ENCODE results near the gene CDH5.
"Not testable (repeated sequence)": the region's sequence is repeated elsewhere in the genome, so short reads cannot be mapped to it uniquely, and the experiment has no call there.

The CDH5 gene

DNA sequence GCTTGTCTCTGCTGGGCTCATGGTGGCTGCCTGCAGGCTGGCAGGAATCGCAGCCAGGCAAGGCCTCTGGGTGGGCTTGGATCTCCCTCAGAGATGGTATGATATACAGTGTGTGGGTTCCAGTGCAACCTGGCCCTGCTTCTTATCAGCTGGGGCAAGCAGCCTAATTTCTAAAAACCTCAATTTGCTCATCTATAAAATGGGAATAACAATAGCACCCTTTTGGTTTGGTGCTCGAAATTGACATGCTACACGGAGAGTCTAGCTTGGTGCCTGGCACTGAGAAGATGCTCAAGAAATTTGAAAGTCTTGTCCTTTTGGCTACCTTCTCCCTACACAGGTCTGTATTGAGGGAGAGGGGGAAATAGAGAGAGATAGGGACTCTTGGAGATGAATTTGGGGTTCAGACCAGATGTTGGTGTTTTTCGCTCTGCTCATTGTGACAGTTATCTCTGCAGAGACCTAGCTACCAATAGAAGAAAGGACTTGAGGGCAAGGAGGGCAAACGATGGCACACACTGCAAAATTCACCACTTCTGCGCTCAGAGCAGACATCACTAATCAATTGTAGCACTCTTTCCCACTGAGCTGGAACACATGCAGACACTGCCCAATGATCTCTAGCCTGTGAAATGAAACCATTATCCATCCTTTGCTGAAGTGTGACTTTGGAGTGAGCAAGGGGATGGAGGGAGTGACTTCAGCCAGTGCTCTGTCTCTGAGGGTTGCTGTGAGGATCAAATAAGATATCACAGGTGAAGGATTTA lies 76.2 kb downstream of the CDH5 start:
- DNase-seq (ENCODE audit: low read depth in 2 of 2) = no peak
- H3K4me3 ChIP-seq (replicated peaks in 1 of 2; ENCODE audit: low read depth in 2 of 2, low read length in 2 of 2) = no peak overlapping the region
- TF ChIP-seq, protein P1, sequence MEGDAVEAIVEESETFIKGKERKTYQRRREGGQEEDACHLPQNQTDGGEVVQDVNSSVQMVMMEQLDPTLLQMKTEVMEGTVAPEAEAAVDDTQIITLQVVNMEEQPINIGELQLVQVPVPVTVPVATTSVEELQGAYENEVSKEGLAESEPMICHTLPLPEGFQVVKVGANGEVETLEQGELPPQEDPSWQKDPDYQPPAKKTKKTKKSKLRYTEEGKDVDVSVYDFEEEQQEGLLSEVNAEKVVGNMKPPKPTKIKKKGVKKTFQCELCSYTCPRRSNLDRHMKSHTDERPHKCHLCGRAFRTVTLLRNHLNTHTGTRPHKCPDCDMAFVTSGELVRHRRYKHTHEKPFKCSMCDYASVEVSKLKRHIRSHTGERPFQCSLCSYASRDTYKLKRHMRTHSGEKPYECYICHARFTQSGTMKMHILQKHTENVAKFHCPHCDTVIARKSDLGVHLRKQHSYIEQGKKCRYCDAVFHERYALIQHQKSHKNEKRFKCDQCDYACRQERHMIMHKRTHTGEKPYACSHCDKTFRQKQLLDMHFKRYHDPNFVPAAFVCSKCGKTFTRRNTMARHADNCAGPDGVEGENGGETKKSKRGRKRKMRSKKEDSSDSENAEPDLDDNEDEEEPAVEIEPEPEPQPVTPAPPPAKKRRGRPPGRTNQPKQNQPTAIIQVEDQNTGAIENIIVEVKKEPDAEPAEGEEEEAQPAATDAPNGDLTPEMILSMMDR (IDR thresholded peaks at IDR 0.05; ENCODE audit: low read depth, low read length) = no peak

DNA sequence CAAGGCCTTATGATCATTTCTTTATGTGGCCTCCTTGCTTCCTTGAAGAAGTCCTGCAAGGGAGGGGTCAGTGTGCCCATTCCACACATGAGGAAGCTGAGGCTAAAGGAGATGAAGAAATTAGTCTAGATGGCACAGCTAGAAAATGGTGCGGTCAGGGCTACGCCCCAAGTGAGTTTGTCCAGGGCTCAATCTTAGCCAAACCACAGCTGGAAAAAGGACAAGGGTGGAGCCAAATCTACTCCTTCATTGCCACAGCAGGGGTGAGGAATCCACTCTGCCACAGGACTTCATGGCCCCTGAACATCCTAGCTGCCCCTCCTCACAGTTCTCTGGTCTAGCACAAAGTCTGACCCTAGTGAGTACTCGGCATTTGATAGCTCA lies 76.8 kb downstream of the CDH5 start:
- no peak overlapping the region for H3K4me3 ChIP-seq (replicated peaks in 1 of 2; ENCODE audit: low read depth in 2 of 2, low read length in 2 of 2)
- TF ChIP-seq, protein P1 (IDR thresholded peaks at IDR 0.05; ENCODE audit: low read depth, low read length) = no peak
- no peak for DNase-seq (ENCODE audit: low read depth in 2 of 2)

GRCh38 chr16:66444049-66444481 lies 77.6 kb downstream of the CDH5 start:
- DNase-seq (ENCODE audit: low read depth in 2 of 2) = no peak
- no peak overlapping the region for H3K4me3 ChIP-seq (replicated peaks in 1 of 2; ENCODE audit: low read depth in 2 of 2, low read length in 2 of 2)
- TF ChIP-seq, protein P1 (IDR thresholded peaks at IDR 0.05; ENCODE audit: low read depth, low read length) = no peak

- no peak for DNase-seq (ENCODE audit: low read depth in 2 of 2)
- no peak overlapping the region for H3K4me3 ChIP-seq (replicated peaks in 1 of 2; ENCODE audit: low read depth in 2 of 2, low read length in 2 of 2)
- TF ChIP-seq, protein P1 (IDR thresholded peaks at IDR 0.05; ENCODE audit: low read depth, low read length) = no peak
Measured at GRCh38 chr16:66446737-66447136, 80.2 kb downstream of the CDH5 start.

DNA sequence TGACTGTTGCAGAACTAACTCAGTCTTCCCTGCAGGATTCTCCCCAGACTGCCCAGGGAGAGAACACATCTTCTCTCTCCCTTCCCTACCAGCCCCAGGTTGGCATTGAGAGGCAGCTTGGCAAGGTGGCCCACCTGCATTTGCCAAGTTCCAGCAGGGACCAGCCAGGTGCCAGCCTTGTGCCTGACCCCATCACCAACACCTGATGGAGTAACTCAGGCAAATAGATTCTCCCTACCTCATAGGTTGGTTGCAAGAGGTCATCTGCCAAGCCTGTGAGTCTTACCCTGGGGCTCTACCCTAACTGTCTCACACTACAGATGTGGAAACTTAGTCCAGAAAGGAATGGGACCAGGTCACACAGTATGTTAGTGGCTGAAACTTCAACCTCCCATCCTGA lies 81.0 kb downstream of the CDH5 start:
- no peak overlapping the region for H3K4me3 ChIP-seq (replicated peaks in 1 of 2; ENCODE audit: low read depth in 2 of 2, low read length in 2 of 2)
- no peak for DNase-seq (ENCODE audit: low read depth in 2 of 2)
- TF ChIP-seq, protein P1 (IDR thresholded peaks at IDR 0.05; ENCODE audit: low read depth, low read length) = no peak

- no peak overlapping the region for H3K4me3 ChIP-seq (replicated peaks in 1 of 2; ENCODE audit: low read depth in 2 of 2, low read length in 2 of 2)
Measured at GRCh38 chr16:66451548-66451947, 85.1 kb downstream of the CDH5 start.

GRCh38 chr16:66453230-66453629 lies 86.7 kb downstream of the CDH5 start:
- H3K4me3 ChIP-seq (replicated peaks in 1 of 2; ENCODE audit: low read depth in 2 of 2, low read length in 2 of 2) = not testable (repeated sequence)

More at GRCh38 chr16:66451548-66451947, 85.1 kb downstream of the CDH5 start:
- TF ChIP-seq, protein P1 (IDR thresholded peaks at IDR 0.05; ENCODE audit: low read depth, low read length) = no peak
- no peak for DNase-seq (ENCODE audit: low read depth in 2 of 2)

More at GRCh38 chr16:66453230-66453629, 86.7 kb downstream of the CDH5 start:
- DNase-seq (ENCODE audit: low read depth in 2 of 2) = not testable (repeated sequence)

Measured in cardiac fibroblast (primary cell).